IMR-90 (cell line): ENCODE data around the gene AJUBA. TPM values are rescaled to one million over a fixed set of nuclear protein-coding genes. Genes with fewer than 3 reads are reported as not detected.

ENCODE experiments used
- ATAC-seq: fragments of 200-7000 bp; cut with Tn5 transposase; 2 replicates; pipeline ENCODE4 v1.9.1; 2020; ENCODE audit warnings: low read depth, mild to moderate bottlenecking, moderate library complexity
- BruUV-seq: library from RNA; stranded (reverse); fragments of 400-500 nt; replicated peaks from 2 replicates; lab custom pipeline; 2021; lab: Mats Ljungman, UMichigan
- CTCF ChIA-PET: fragments of 300-600 bp; formaldehyde crosslinking; extraction: SDS; loops from one replicate; lab custom pipeline; 2021; ENCODE audit warnings: antibody characterized with exemption; lab: Yijun Ruan, JAX
- POLR2A ChIA-PET: fragments of 300-600 bp; sonication (Branson Sonifier 250); formaldehyde crosslinking; loops from one replicate; lab custom pipeline; 2022; ENCODE audit warnings: antibody characterized with exemption; ENCODE audit not compliant: unreplicated experiment; lab: Charles Lee
- DNase-seq: peaks from one replicate; pipeline ENCODE4 v3.0.0; 2013
- H2AFZ ChIP-seq: replicated peaks from 2 replicates; pipeline ENCODE3; 2013; ENCODE audit warnings: low read length, mild to moderate bottlenecking; ENCODE audit not compliant: poor library complexity
- H2AK5ac ChIP-seq: 2 replicates; pipeline ENCODE4 v1.6.1; 2013; ENCODE audit warnings: low read depth, low read length, inconsistent platforms
- H2AK9ac ChIP-seq: replicated peaks from 2 replicates; pipeline ENCODE3; 2013; ENCODE audit warnings: mild to moderate bottlenecking, low read depth, low read length, moderate library complexity; ENCODE audit not compliant: poor library complexity
- H2BK120ac ChIP-seq: 2 replicates; pipeline ENCODE4 v1.6.1; 2013; ENCODE audit warnings: low read depth, low read length, inconsistent platforms
- H2BK15ac ChIP-seq: 3 replicates; pipeline ENCODE4 v1.6.1; 2013; ENCODE audit warnings: low read depth, low read length, inconsistent platforms
- H2BK20ac ChIP-seq: 2 replicates; pipeline ENCODE4 v1.6.1; 2013; ENCODE audit warnings: low read depth, mild to moderate bottlenecking, inconsistent platforms, low read length, moderate library complexity
- H2BK5ac ChIP-seq: 2 replicates; pipeline ENCODE4 v1.6.1; 2013; ENCODE audit warnings: mild to moderate bottlenecking, low read depth, low read length, inconsistent platforms; ENCODE audit not compliant: poor library complexity, severe bottlenecking
- H3K14ac ChIP-seq: replicated peaks from 2 replicates; pipeline ENCODE4 v1.6.1; 2013; ENCODE audit warnings: low read depth, low read length, inconsistent platforms
- H3K18ac ChIP-seq: 2 replicates; pipeline ENCODE4 v1.6.1; 2013; ENCODE audit warnings: low read depth, low read length, control low read depth
- H3K23ac ChIP-seq: 2 replicates; pipeline ENCODE4 v1.6.1; 2013; ENCODE audit warnings: low read depth, low read length, inconsistent platforms
- H3K27ac ChIP-seq: 2 replicates; pipeline ENCODE4 v1.5.1; 2013; ENCODE audit warnings: mild to moderate bottlenecking, control low read depth, low read length; ENCODE audit not compliant: insufficient read depth
- H3K27me3 ChIP-seq: 2 replicates; pipeline ENCODE4 v1.6.1; 2013; ENCODE audit warnings: low read length; ENCODE audit not compliant: control insufficient read depth, insufficient read depth
- H3K36me3 ChIP-seq: 2 replicates; pipeline ENCODE4 v1.6.1; 2013; ENCODE audit warnings: low read length, mixed read lengths; ENCODE audit not compliant: control insufficient read depth, insufficient read depth
- H3K4ac ChIP-seq: 2 replicates; pipeline ENCODE4 v1.6.1; 2013; ENCODE audit warnings: low read depth, low read length, inconsistent platforms
- H3K4me1 ChIP-seq: 2 replicates; pipeline ENCODE4 v1.6.1; 2013; ENCODE audit warnings: low read length, mixed read lengths; ENCODE audit not compliant: control insufficient read depth, insufficient read depth
- H3K4me2 ChIP-seq: 2 replicates; pipeline ENCODE4 v1.6.1; 2013; ENCODE audit warnings: low read depth, mild to moderate bottlenecking, control low read depth, low read length, moderate library complexity
- H3K4me3 ChIP-seq: 2 replicates; pipeline ENCODE4 v1.5.1; 2013; ENCODE audit warnings: low read depth, mild to moderate bottlenecking, control low read depth, low read length, moderate library complexity; ENCODE audit not compliant: insufficient read depth
- H3K56ac ChIP-seq: 2 replicates; pipeline ENCODE4 v1.6.1; 2013; ENCODE audit warnings: low read length, inconsistent platforms; ENCODE audit not compliant: insufficient read depth; ENCODE audit errors: extremely low read depth
- H3K79me1 ChIP-seq, 2 experiments: 2 replicates each; pipeline ENCODE4 v1.6.1; 2013; ENCODE audit warnings: low read length in 2 of 2, inconsistent platforms in 1 of 2, low read depth in 1 of 2
- H3K9ac ChIP-seq: 2 replicates; pipeline ENCODE4 v1.6.1; 2013; ENCODE audit warnings: low read depth, low read length, control low read depth
- H3K9me1 ChIP-seq: 2 replicates; pipeline ENCODE4 v1.6.1; 2013; ENCODE audit warnings: low read length, inconsistent platforms; ENCODE audit not compliant: insufficient read depth
- H3K9me3 ChIP-seq: 2 replicates; pipeline ENCODE4 v1.6.1; 2013; ENCODE audit warnings: low read length; ENCODE audit not compliant: control insufficient read depth, insufficient read depth
- H4K20me1 ChIP-seq: 2 replicates; pipeline ENCODE4 v1.6.1; 2013; ENCODE audit warnings: low read length, inconsistent platforms; ENCODE audit not compliant: insufficient read depth
- H4K5ac ChIP-seq: 2 replicates; pipeline ENCODE4 v1.6.1; 2013; ENCODE audit warnings: mild to moderate bottlenecking, low read depth, low read length, control low read depth
- H4K8ac ChIP-seq, 2 experiments: 2 replicates each; pipeline ENCODE4 v1.6.1; 2013; ENCODE audit warnings: low read depth in 2 of 2, low read length in 2 of 2, control low read depth in 1 of 2, inconsistent platforms in 1 of 2
- H4K91ac ChIP-seq: 2 replicates; pipeline ENCODE4 v1.6.1; 2013; ENCODE audit warnings: low read depth, low read length, inconsistent platforms; ENCODE audit not compliant: insufficient read depth
- BHLHE40 ChIP-seq: fragments of 150-350 bp; IDR thresholded peaks from 2 replicates; pipeline ENCODE4 v1.6.1; 2016; ENCODE audit warnings: mild to moderate bottlenecking, low read depth, low read length
- CHD1 ChIP-seq: IDR thresholded peaks from 2 replicates; pipeline ENCODE4 v1.6.1; 2012; ENCODE audit warnings: low read depth, low read length, improper control_type of control experiment
- FOS ChIP-seq: fragments of 150-350 bp; IDR thresholded peaks from 2 replicates; pipeline ENCODE4 v1.6.1; 2016; ENCODE audit warnings: low read depth, low read length
- MAFK ChIP-seq: IDR thresholded peaks from 2 replicates; pipeline ENCODE4 v1.6.1; 2012; ENCODE audit warnings: low read depth, low read length, improper control_type of control experiment
- MAZ ChIP-seq: IDR thresholded peaks from 2 replicates; pipeline ENCODE4 v1.6.1; 2012; ENCODE audit warnings: low read depth, mild to moderate bottlenecking, low read length, improper control_type of control experiment, moderate library complexity, borderline replicate concordance
- MXI1 ChIP-seq: IDR thresholded peaks from 2 replicates; pipeline ENCODE4 v1.6.1; 2012; ENCODE audit warnings: low read depth, mild to moderate bottlenecking, low read length, moderate library complexity, borderline replicate concordance
- NFE2L2 ChIP-seq: fragments of 150-350 bp; IDR thresholded peaks from 2 replicates; pipeline ENCODE4 v1.6.1; 2016; ENCODE audit warnings: low read depth, mild to moderate bottlenecking, low read length
- POLR2A ChIP-seq: IDR thresholded peaks from 2 replicates; pipeline ENCODE4 v1.6.1; 2012; ENCODE audit warnings: mild to moderate bottlenecking, low read depth, low read length
- RAD21 ChIP-seq: IDR thresholded peaks from 2 replicates; pipeline ENCODE4 v1.6.1; 2012; ENCODE audit warnings: low read length, improper control_type of control experiment
- RFX5 ChIP-seq: IDR thresholded peaks from 2 replicates; pipeline ENCODE4 v1.8.0; 2012; ENCODE audit warnings: low read depth, mild to moderate bottlenecking, low read length, moderate library complexity
- SMC3 ChIP-seq: fragments of 150-350 bp; IDR thresholded peaks from 2 replicates; pipeline ENCODE4 v1.6.1; 2016; ENCODE audit warnings: low read depth, mild to moderate bottlenecking, antibody characterized with exemption, low read length, moderate library complexity
- WGBS, 2 experiments: methylation state at CpG; one replicate each; pipeline versions ENCODE4 v1.1.5 to v1.1.7; 2013; ENCODE audit warnings: missing lambda C conversion rate in 2 of 2; ENCODE audit not compliant: insufficient read length in 1 of 2; ENCODE audit errors: extremely low coverage in 2 of 2; 5-methylcytosine and 5-hydroxymethylcytosine counted together
- dilution Hi-C: fragments of 300-500 bp; cut with HindIII; formaldehyde crosslinking; loops from one replicate; pipeline ENCODE4 v1.14.3; 2018; ENCODE audit warnings: low sequenced_read_pairs; ENCODE audit not compliant: unreplicated experiment
- in situ Hi-C: fragments of 300-500 bp; cut with MboI; formaldehyde crosslinking; loops from 3 replicates; pipeline ENCODE4 v1.14.3; 2019; ENCODE audit warnings: low sequenced_read_pairs, inconsistent platforms, mixed read lengths
- intact Hi-C: fragments of 100-400 bp; cut with micrococcal nuclease; formaldehyde crosslinking; loops from 2 replicates; pipeline ENCODE4 v1.10.0; 2022
- polyA plus RNA-seq, 3 experiments: library from polyadenylated mRNA; depleted of rRNA; stranded (reverse); fragments of >200 nt; gene quantifications; 2 replicates each; pipeline ENCODE4 v1.2.3, GENCODE V29; 2012; ENCODE audit warnings: low replicate concordance in 1 of 3
- total RNA-seq: library from RNA; depleted of rRNA; stranded (reverse); fragments of >200 nt; gene quantifications from 2 replicates; pipeline ENCODE4 v1.2.3, GENCODE V29; 2012
- TF ChIP-seq, protein P1 (sequence below): fragments of 150-350 bp; IDR thresholded peaks from 2 replicates; pipeline ENCODE4 v1.6.1; 2017; ENCODE audit warnings: mild to moderate bottlenecking, antibody characterized with exemption, low read length, low read depth
- TF ChIP-seq, protein P2 (sequence below): conservative IDR thresholded peaks from 2 replicates; pipeline ENCODE4 v1.5.1; 2012; ENCODE audit warnings: mild to moderate bottlenecking, low read depth, low read length, improper control_type of control experiment
- TF ChIP-seq, protein P3 (sequence below): fragments of 150-350 bp; IDR thresholded peaks from 2 replicates; pipeline ENCODE4 v1.6.1; 2016; ENCODE audit warnings: low read depth, mild to moderate bottlenecking, low read length, moderate library complexity, borderline replicate concordance

AJUBA gene
- total and polyA plus RNA-seq, 2 of the 4 experiments (the other 2 are of a cell fraction) = 46.4 to 67.6 TPM

DNA sequence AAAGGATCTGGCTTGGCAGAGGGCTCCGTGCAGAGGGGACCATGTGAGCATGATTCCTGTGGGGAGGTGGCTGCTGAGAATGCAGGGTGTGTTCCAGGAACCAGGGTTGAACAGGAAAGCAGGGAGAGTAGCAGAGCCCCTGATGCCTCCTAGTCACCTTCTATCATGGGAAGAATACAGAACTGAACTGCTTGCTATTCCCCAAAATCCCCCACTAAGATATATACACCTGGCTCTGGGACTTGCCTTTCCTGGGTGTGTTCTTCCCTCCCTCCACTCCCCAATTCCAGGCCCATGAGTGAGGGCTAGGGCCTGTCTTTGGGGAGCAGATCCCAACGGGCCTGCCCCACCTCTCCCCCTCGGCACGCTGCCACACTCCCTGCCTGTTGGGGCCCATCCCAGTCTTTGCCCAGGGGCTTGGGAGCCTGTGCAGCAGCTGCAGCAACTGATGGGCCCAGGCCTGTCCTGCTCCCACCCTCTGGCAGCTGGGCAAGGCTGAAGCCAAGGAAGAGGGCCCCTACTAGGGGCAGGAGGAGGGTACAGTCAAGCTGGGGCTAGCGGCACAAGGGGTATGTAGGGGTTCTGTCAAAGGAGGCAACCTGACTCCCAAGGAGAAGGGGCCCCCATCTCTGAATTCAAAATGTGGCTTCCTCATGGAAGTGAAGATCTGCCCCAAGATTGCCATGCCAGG lies 3.2 kb downstream of the AJUBA start:
- peak overlapping the region; percentile 80; the same call in 1 of the 2 replicates for H3K56ac ChIP-seq

More for the DNA sequence above, 3.2 kb downstream of the AJUBA start:
- Histone ChIP-seq H2AK5ac (peak overlapping the region; percentile 97), H2AFZ (no peak overlapping the region), H3K4me2 (peak overlapping the region; percentile 92), H3K4me1 (peaks cover 41% of the 10 kb centered on the region), H2BK5ac (peak overlapping the region; percentile 86), H3K9ac (peak overlapping the region; percentile 90), H2BK20ac (peak overlapping the region; percentile 58; the same call in 1 of the 2 replicates), H4K5ac (peak overlapping the region; percentile 21), H3K18ac (peak overlapping the region; percentile 77; the same call in 1 of the 2 replicates), H3K9me1 (peaks cover 5% of the 10 kb centered on the region; the same call in 1 of the 2 replicates), H3K23ac (peak overlapping the region; percentile 96), H3K27ac (peak overlapping the region; percentile 81), H4K8ac (peak overlapping the region; percentile 87 to 89; a peak in 2 of 4 replicates), H2AK9ac (peak overlapping the region; percentile 99), H3K14ac (peak overlapping the region; percentile 95), H3K27me3 (no peaks in the 10 kb centered on the region), H2BK120ac (peak overlapping the region; percentile 84), H4K91ac (peak overlapping the region; percentile 96), H3K36me3 (peaks cover 31% of the 10 kb centered on the region), H3K79me1 (peaks cover 33 to 67% of the 10 kb centered on the region in 2 experiments), H3K4ac (peak overlapping the region; percentile 89), H4K20me1 (peaks cover 29% of the 10 kb centered on the region), H3K4me3 (peak overlapping the region; percentile 87), H3K9me3 (no peaks in the 10 kb centered on the region), H2BK15ac (peak overlapping the region; percentile 85; the same call in 1 of the 3 replicates)
- in situ Hi-C loops (no loop called here), intact Hi-C loops (no loop called here), dilution Hi-C loops (no loop called here)
- DNase-seq = no peak
- ChIA-PET CTCF (interaction anchor here (1.3 kb wide), 1 partner anchor 16 kb away, joined by 12 read pairs; no protein-coding TSS in a partner anchor), POLR2A (interaction anchor here (0.6 kb wide), 2 partner anchors 155 to 576 kb away, joined by 4 to 6 read pairs; no protein-coding TSS in a partner anchor)
- TF ChIP-seq, protein P1, sequence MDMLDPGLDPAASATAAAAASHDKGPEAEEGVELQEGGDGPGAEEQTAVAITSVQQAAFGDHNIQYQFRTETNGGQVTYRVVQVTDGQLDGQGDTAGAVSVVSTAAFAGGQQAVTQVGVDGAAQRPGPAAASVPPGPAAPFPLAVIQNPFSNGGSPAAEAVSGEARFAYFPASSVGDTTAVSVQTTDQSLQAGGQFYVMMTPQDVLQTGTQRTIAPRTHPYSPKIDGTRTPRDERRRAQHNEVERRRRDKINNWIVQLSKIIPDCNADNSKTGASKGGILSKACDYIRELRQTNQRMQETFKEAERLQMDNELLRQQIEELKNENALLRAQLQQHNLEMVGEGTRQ = no peak
- TF ChIP-seq, protein P2, sequence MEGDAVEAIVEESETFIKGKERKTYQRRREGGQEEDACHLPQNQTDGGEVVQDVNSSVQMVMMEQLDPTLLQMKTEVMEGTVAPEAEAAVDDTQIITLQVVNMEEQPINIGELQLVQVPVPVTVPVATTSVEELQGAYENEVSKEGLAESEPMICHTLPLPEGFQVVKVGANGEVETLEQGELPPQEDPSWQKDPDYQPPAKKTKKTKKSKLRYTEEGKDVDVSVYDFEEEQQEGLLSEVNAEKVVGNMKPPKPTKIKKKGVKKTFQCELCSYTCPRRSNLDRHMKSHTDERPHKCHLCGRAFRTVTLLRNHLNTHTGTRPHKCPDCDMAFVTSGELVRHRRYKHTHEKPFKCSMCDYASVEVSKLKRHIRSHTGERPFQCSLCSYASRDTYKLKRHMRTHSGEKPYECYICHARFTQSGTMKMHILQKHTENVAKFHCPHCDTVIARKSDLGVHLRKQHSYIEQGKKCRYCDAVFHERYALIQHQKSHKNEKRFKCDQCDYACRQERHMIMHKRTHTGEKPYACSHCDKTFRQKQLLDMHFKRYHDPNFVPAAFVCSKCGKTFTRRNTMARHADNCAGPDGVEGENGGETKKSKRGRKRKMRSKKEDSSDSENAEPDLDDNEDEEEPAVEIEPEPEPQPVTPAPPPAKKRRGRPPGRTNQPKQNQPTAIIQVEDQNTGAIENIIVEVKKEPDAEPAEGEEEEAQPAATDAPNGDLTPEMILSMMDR = no peak
- TF ChIP-seq RFX5 (no peak), MAZ (no peak), SMC3 (no peak), CHD1 (no peak), RAD21 (no peak), BHLHE40 (no peak), MAFK (no peak), POLR2A (no peak), MXI1 (no peak), FOS (no peak), NFE2L2 (no peak)
- TF ChIP-seq, protein P3, sequence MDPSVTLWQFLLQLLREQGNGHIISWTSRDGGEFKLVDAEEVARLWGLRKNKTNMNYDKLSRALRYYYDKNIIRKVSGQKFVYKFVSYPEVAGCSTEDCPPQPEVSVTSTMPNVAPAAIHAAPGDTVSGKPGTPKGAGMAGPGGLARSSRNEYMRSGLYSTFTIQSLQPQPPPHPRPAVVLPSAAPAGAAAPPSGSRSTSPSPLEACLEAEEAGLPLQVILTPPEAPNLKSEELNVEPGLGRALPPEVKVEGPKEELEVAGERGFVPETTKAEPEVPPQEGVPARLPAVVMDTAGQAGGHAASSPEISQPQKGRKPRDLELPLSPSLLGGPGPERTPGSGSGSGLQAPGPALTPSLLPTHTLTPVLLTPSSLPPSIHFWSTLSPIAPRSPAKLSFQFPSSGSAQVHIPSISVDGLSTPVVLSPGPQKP = no peak
- BruUV-seq = no TSS peak
- WGBS, 2 experiments = no CpG with 5 or more reads among the region's 5 CpGs
- ATAC-seq = no peak
